HEK293 (cell line): ENCODE data around the gene COL9A3.

ENCODE experiments used
- KLF16 ChIP-seq: fragments of 450-650 bp; formaldehyde crosslinking; IDR thresholded peaks from 2 replicates; pipeline ENCODE4 v1.5.1; 2017; ENCODE audit warnings: missing biosample characterization, missing genetic modification characterization
- OSR2 ChIP-seq: fragments of 450-650 bp; formaldehyde crosslinking; IDR thresholded peaks from 2 replicates; pipeline ENCODE4 v1.5.1; 2016; ENCODE audit warnings: missing biosample characterization, missing genetic modification characterization
- OVOL3 ChIP-seq: fragments of 450-650 bp; formaldehyde crosslinking; IDR thresholded peaks from 2 replicates; pipeline ENCODE4 v1.5.1; 2016; ENCODE audit warnings: missing biosample characterization, missing genetic modification characterization
- PATZ1 ChIP-seq: fragments of 450-650 bp; formaldehyde crosslinking; IDR thresholded peaks from 2 replicates; pipeline ENCODE4 v1.5.1; 2016; ENCODE audit warnings: missing biosample characterization, missing genetic modification characterization
- PBX3 ChIP-seq: sonication (generic); formaldehyde crosslinking; IDR thresholded peaks from 2 replicates; pipeline ENCODE4 v1.8.1; 2022; ENCODE audit warnings: mild to moderate bottlenecking, moderate library complexity, missing genetic modification reagents
- PRDM10 ChIP-seq: fragments of 450-650 bp; formaldehyde crosslinking; IDR thresholded peaks from 2 replicates; pipeline ENCODE4 v1.5.1; 2016; ENCODE audit warnings: missing biosample characterization, missing genetic modification characterization
- WT1 ChIP-seq: fragments of 450-650 bp; formaldehyde crosslinking; IDR thresholded peaks from 2 replicates; pipeline ENCODE4 v1.5.1; 2016; ENCODE audit warnings: missing biosample characterization, missing genetic modification characterization
- ZBTB1 ChIP-seq: fragments of 450-650 bp; formaldehyde crosslinking; IDR thresholded peaks from 2 replicates; pipeline ENCODE4 v1.5.1; 2016; ENCODE audit warnings: missing biosample characterization, missing genetic modification characterization
- ZBTB8A ChIP-seq: fragments of 450-650 bp; formaldehyde crosslinking; IDR thresholded peaks from 2 replicates; pipeline ENCODE4 v1.5.1; 2016; ENCODE audit warnings: missing biosample characterization, missing genetic modification characterization
- ZFP37 ChIP-seq: fragments of 450-650 bp; formaldehyde crosslinking; IDR thresholded peaks from 2 replicates; pipeline ENCODE4 v1.5.1; 2016; ENCODE audit warnings: missing biosample characterization, missing genetic modification characterization
- ZNF112 ChIP-seq: fragments of 450-650 bp; formaldehyde crosslinking; IDR thresholded peaks from 2 replicates; pipeline ENCODE4 v1.5.0; 2017; ENCODE audit warnings: missing biosample characterization, missing genetic modification characterization
- ZNF114 ChIP-seq: fragments of 450-650 bp; formaldehyde crosslinking; IDR thresholded peaks from 2 replicates; pipeline ENCODE4 v1.5.0; 2017; ENCODE audit warnings: missing biosample characterization, missing genetic modification characterization
- ZNF146 ChIP-seq: fragments of 450-650 bp; formaldehyde crosslinking; IDR thresholded peaks from 2 replicates; pipeline ENCODE4 v1.5.1; 2016; ENCODE audit warnings: missing biosample characterization, missing genetic modification characterization
- ZNF202 ChIP-seq: fragments of 450-650 bp; formaldehyde crosslinking; IDR thresholded peaks from 2 replicates; pipeline ENCODE4 v1.5.1; 2016; ENCODE audit warnings: missing biosample characterization, missing genetic modification characterization, borderline replicate concordance
- ZNF280C ChIP-seq: fragments of 450-650 bp; formaldehyde crosslinking; IDR thresholded peaks from 2 replicates; pipeline ENCODE4 v1.5.1; 2016; ENCODE audit warnings: missing biosample characterization, missing genetic modification characterization
- ZNF37A ChIP-seq: fragments of 450-650 bp; IDR thresholded peaks from 2 replicates; pipeline ENCODE4 v1.5.1; 2018; ENCODE audit warnings: missing biosample characterization, missing genetic modification characterization
- ZNF501 ChIP-seq: fragments of 450-650 bp; formaldehyde crosslinking; IDR thresholded peaks from 2 replicates; pipeline ENCODE4 v1.5.1; 2016; ENCODE audit warnings: missing biosample characterization, missing genetic modification characterization
- ZNF514 ChIP-seq: fragments of 450-650 bp; formaldehyde crosslinking; IDR thresholded peaks from 2 replicates; pipeline ENCODE4 v1.5.1; 2016; ENCODE audit warnings: missing biosample characterization, missing genetic modification characterization
- ZNF585B ChIP-seq: fragments of 450-650 bp; formaldehyde crosslinking; IDR thresholded peaks from 2 replicates; pipeline ENCODE4 v1.5.1; 2016; ENCODE audit warnings: missing biosample characterization, missing genetic modification characterization
- ZNF600 ChIP-seq: fragments of 450-650 bp; formaldehyde crosslinking; IDR thresholded peaks from 2 replicates; pipeline ENCODE4 v1.5.1; 2016; ENCODE audit warnings: missing biosample characterization, missing genetic modification characterization
- ZNF677 ChIP-seq: fragments of 450-650 bp; IDR thresholded peaks from 2 replicates; pipeline ENCODE4 v1.5.0; 2018; ENCODE audit warnings: missing biosample characterization, mild to moderate bottlenecking, missing genetic modification characterization, moderate library complexity
- ZNF747 ChIP-seq: fragments of 450-650 bp; formaldehyde crosslinking; IDR thresholded peaks from 2 replicates; pipeline ENCODE4 v1.5.1; 2016; ENCODE audit warnings: missing biosample characterization, missing genetic modification characterization
- ZNF785 ChIP-seq: fragments of 450-650 bp; formaldehyde crosslinking; IDR thresholded peaks from 2 replicates; pipeline ENCODE4 v1.5.1; 2016; ENCODE audit warnings: missing biosample characterization, missing genetic modification characterization
- ZNF837 ChIP-seq: fragments of 450-650 bp; formaldehyde crosslinking; IDR thresholded peaks from 2 replicates; pipeline ENCODE4 v1.5.1; 2016; ENCODE audit warnings: missing biosample characterization, missing genetic modification characterization
- ZNF843 ChIP-seq: fragments of 450-650 bp; formaldehyde crosslinking; IDR thresholded peaks from 2 replicates; pipeline ENCODE4 v1.5.1; 2016; ENCODE audit warnings: missing biosample characterization, missing genetic modification characterization
- ZSCAN23 ChIP-seq: fragments of 450-650 bp; formaldehyde crosslinking; IDR thresholded peaks from 2 replicates; pipeline ENCODE4 v1.5.1; 2016; ENCODE audit warnings: missing biosample characterization, missing genetic modification characterization
- TF ChIP-seq, protein P1 (sequence below): fragments of 450-650 bp; formaldehyde crosslinking; IDR thresholded peaks from 2 replicates; pipeline ENCODE4 v1.5.1; 2016; ENCODE audit warnings: missing biosample characterization, missing genetic modification characterization
- TF ChIP-seq, protein P2 (sequence below): fragments of 450-650 bp; formaldehyde crosslinking; IDR thresholded peaks from 2 replicates; pipeline ENCODE4 v1.5.1; 2016; ENCODE audit warnings: missing biosample characterization, missing genetic modification characterization

Gene COL9A3

DNA sequence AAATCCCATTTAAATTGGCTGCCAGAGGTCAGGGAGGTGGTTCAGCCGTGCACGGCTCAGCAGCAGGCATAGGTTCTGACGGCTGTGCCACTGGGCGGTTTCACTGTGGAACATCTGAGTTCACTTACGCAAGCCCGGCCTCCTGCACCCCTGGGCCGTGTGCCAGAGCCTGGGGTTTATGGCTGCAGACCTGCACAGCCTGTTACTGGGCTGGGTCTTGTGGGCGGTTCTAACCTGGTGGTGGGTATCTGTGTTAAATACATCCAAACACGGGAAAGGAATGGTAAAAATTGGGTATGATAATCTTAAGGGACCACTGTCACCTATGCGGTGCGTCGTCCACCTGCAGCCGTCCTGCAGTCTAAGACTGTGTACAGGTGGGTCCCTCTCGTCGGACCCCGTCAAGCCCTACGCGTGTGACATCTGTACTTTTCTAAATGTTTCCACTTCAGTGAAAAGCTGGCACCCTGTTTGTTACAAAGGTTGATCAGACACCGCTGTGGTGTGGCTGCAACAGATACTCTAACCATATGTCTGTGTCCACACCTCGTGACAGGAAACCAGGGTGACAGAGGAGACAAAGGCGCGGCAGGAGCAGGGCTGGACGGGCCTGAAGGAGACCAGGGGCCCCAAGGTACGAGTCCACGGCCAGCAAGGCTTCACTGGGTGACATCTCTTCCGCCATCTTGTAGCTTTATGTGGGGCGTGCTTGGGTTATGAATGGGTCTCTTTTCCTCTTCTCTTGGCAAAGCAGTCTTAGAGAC lies 21.5 kb downstream of the COL9A3 start (continued):
- 0 out of 2 replicates have a peak, but pooled peaks have one; percentile 36 for TF ChIP-seq PATZ1 (tag by site-specific recombination)
- TF ChIP-seq, protein P1, sequence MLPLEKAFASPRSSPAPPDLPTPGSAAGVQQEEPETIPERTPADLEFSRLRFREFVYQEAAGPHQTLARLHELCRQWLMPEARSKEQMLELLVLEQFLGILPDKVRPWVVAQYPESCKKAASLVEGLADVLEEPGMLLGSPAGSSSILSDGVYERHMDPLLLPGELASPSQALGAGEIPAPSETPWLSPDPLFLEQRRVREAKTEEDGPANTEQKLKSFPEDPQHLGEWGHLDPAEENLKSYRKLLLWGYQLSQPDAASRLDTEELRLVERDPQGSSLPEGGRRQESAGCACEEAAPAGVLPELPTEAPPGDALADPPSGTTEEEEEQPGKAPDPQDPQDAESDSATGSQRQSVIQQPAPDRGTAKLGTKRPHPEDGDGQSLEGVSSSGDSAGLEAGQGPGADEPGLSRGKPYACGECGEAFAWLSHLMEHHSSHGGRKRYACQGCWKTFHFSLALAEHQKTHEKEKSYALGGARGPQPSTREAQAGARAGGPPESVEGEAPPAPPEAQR (tag by site-specific recombination), result no peak
- TF ChIP-seq, protein P2, sequence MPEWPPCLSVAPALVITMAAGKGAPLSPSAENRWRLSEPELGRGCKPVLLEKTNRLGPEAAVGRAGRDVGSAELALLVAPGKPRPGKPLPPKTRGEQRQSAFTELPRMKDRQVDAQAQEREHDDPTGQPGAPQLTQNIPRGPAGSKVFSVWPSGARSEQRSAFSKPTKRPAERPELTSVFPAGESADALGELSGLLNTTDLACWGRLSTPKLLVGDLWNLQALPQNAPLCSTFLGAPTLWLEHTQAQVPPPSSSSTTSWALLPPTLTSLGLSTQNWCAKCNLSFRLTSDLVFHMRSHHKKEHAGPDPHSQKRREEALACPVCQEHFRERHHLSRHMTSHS (tag by site-specific recombination), result no peak
- TF ChIP-seq KLF16, result peak; percentile 11; the same call in 1 of the 2 replicates
- TF ChIP-seq ZNF677 (tag by site-specific recombination), result no peak
- TF ChIP-seq PRDM10, result peak; percentile 79
- TF ChIP-seq ZNF114 (tag by site-specific recombination), result no peak
- no peak for TF ChIP-seq ZNF501 (tag by site-specific recombination)
- peak; percentile 94 for TF ChIP-seq ZBTB8A (tag by site-specific recombination)
- no peak for TF ChIP-seq ZNF837 (tag by site-specific recombination)
- TF ChIP-seq ZNF37A (tag by site-specific recombination), result no peak
- no peak for TF ChIP-seq ZNF280C (tag by site-specific recombination)
- peak; percentile 57; the same call in 1 of the 2 replicates for TF ChIP-seq ZNF600 (tag by site-specific recombination)
- no peak for TF ChIP-seq ZNF585B (tag by site-specific recombination)
- TF ChIP-seq ZNF747 (tag by site-specific recombination), result no peak
- no peak for TF ChIP-seq ZNF112
- TF ChIP-seq WT1 (tag by site-specific recombination), result no peak
- no peak for TF ChIP-seq ZNF146 (tag by site-specific recombination)
- peak; percentile 59 for TF ChIP-seq OSR2 (tag by site-specific recombination)
- no peak for TF ChIP-seq ZSCAN23
- TF ChIP-seq ZNF843, result no peak
- no peak for TF ChIP-seq ZNF785
- no peak for TF ChIP-seq PBX3 (CRISPR knock-in tag)
- TF ChIP-seq ZBTB1 (tag by site-specific recombination), result no peak
- no peak for TF ChIP-seq OVOL3
- TF ChIP-seq ZNF514 (tag by site-specific recombination), result no peak
- no peak for TF ChIP-seq ZFP37 (tag by site-specific recombination)
- TF ChIP-seq ZNF202 (tag by site-specific recombination), result no peak
